NK-92 treated with Interleukin-12 subunit alpha and Interleukin-12 subunit beta, amount 100 ng/mL, for 24 hours (cell line): ENCODE data around the gene OTOL1.

Experiments
- DNase-seq: peaks from one replicate; lab custom pipeline; 2025; lab: John Stamatoyannopoulos, UW

The OTOL1 gene

DNA sequence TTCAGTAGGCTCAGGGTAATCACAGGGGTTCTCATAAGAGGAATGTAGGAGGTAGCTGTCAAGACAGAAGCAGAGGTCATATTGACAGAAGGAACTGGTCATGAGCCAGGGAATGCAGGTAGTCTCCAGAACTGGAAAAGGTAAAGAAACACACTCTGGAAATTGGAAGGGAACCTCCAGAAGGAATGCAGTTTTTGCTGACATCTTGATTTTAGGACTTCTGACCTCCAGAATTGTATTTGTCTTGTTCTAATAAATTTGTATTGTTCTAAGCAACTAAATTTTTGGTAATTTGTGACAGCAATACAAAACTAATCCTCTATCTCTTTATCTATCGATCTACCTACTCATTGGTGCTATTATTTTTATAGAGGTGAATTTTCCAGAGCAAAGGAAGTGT, 49.2 kb downstream of the OTOL1 start:
- DNase-seq = no peak

GRCh38 chr3:161548301-161548700, 51.7 kb downstream of the OTOL1 start:
- DNase-seq = no peak

GRCh38 chr3:161549261-161549660, 52.7 kb downstream of the OTOL1 start:
- no peak for DNase-seq

GRCh38 chr3:161550491-161551195, 54.0 kb downstream of the OTOL1 start:
- DNase-seq = no peak

DNA sequence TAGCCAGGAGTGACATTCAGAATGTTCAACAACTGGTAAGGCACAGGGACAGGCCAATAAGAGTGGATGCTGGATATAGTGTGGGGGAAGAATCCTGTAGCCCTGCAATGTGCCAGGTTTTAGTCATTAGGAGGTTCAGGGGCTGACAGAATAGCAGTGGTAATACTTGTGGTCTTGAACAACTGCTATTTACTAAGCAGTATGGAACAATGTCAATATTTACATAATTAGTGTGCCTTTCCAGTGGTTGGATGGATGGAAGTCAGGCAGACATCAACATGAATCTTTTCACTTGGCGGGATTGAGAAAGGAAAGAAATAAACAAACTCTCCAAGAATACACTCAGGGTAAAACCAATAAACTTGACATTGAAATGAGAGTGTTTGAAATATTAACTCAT, 55.1 kb downstream of the OTOL1 start:
- no peak for DNase-seq

DNA sequence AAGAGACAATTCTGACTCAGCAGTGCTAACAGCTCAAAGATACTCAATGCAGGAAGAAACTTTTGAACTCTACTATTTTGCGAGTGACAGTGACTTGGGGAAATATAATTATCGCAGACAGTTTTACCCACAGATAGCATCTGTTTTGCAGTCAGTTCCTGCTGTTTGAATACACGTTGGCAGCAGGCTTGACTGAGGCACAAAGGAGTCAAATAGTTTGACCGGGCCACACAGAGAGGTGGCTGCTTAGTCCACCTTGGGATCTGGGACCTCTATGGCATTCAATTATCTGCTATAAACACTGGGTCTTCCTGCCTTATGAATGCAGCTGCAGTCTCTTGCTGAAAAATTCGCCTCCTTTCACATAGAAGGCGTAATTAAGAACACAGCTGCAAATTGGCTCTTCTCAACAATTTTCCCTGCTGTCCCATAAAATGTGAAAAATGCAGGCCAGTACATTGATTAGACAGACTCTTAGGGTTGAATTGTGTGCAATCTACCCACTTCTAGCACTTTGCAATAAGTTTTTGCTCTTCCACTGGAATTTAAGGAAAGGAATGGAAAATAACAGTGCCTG, 56.5 kb downstream of the OTOL1 start:
- DNase-seq = no peak
